GM12878 (cell line): Measurements from ENCODE around the gene PFKFB1. TPM values are rescaled to one million over a fixed set of nuclear protein-coding genes. Genes with fewer than 3 reads are reported as not detected.

Experiments used
- JUND ChIP-seq: IDR thresholded peaks from 2 replicates; pipeline ENCODE4 v1.6.1; 2012; ENCODE audit warnings: low read depth, mild to moderate bottlenecking, low read length, improper control_type of control experiment, moderate library complexity
- MTA3 ChIP-seq: IDR thresholded peaks from 2 replicates; pipeline ENCODE4 v1.6.1; 2012; ENCODE audit warnings: low read length, inconsistent platforms, borderline replicate concordance
- NFYB ChIP-seq: IDR thresholded peaks from 2 replicates; pipeline ENCODE4 v1.6.1; 2011; ENCODE audit warnings: low read depth, mild to moderate bottlenecking, low read length, improper control_type of control experiment, moderate library complexity; ENCODE audit not compliant: insufficient read depth
- RELB ChIP-seq: fragments of 450-650 bp; IDR thresholded peaks from 2 replicates; pipeline ENCODE4 v1.6.1; 2017; ENCODE audit warnings: low read depth, mild to moderate bottlenecking, moderate library complexity
- RFX5 ChIP-seq: IDR thresholded peaks from 2 replicates; pipeline ENCODE4 v1.6.1; 2011; ENCODE audit warnings: low read depth, low read length, improper control_type of control experiment
- SMARCA5 ChIP-seq: fragments of 450-650 bp; IDR thresholded peaks from 2 replicates; pipeline ENCODE4 v1.6.1; 2017; ENCODE audit warnings: mild to moderate bottlenecking
- SREBF2 ChIP-seq: IDR thresholded peaks from 2 replicates; pipeline ENCODE4 v1.6.1; 2012; ENCODE audit warnings: mild to moderate bottlenecking, low read length
- ZBTB40 ChIP-seq: fragments of 450-650 bp; IDR thresholded peaks from 2 replicates; pipeline ENCODE4 v1.6.1; 2016; ENCODE audit warnings: mild to moderate bottlenecking, moderate library complexity, borderline replicate concordance
- polyA plus RNA-seq, 11 experiments: library from polyadenylated mRNA; depleted of rRNA in 4 of 11; unstranded in 6 of 11; stranded (reverse) in 5 of 11; fragments of >200 nt; fragmentation: Nextera tagmentation in 4 of 11; fragmentation: Illumina TruSeq in 1 of 11; extraction: Ambion mirVana in 4 of 11; extraction: Trizol in 1 of 11; gene quantifications; 1 replicate in 1 of 11; 2 replicates in 10 of 11; pipeline versions ENCODE4 v1.2.1 to v1.2.3, GENCODE V29; 2011 to 2016; ENCODE audit warnings: inconsistent platforms in 2 of 11, missing spikeins in 2 of 11, low read depth in 1 of 11
- total RNA-seq, 4 experiments: library from RNA; depleted of rRNA in 3 of 4; stranded (reverse); fragments of >200 nt in 3 of 4; fragmentation: Illumina TruSeq in 1 of 4; extraction: Trizol in 1 of 4; gene quantifications; 2 replicates each; pipeline versions ENCODE4 v1.2.1 to v1.2.3, GENCODE V29; 2013 to 2021

Gene PFKFB1
- total and polyA plus RNA-seq, 10 of the 15 experiments (the other 5 are each of a cell fraction or from before 2014, with no cell fraction given) = 0.13 to 0.59 (median 0.37) TPM

- no peak for TF ChIP-seq ZBTB40
- no peak for TF ChIP-seq RELB
- no peak for TF ChIP-seq NFYB
- TF ChIP-seq SMARCA5 = no peak
- no peak for TF ChIP-seq JUND
- TF ChIP-seq RFX5 = no peak
- TF ChIP-seq SREBF2 = no peak
- TF ChIP-seq MTA3 = no peak
Measured at GRCh38 chrX:54931107-54931506, 62.9 kb downstream of the PFKFB1 start (continued).
